Heart right ventricle (tissue), 16 donors: ENCODE measurements around the gene ZFP92. TPM values are rescaled to one million over a fixed set of nuclear protein-coding genes. Genes with fewer than 3 reads are reported as not detected.

Source experiments
- ATAC-seq, 8 donors: fragments of 200-7000 bp; cut with Tn5 transposase; one replicate each; pipeline ENCODE4 v1.9.1; 2020; ENCODE audit warnings: mild to moderate bottlenecking in 8 of 8, moderate library complexity in 8 of 8, moderate number of reproducible peaks in 1 of 8
- DNase-seq, 2 donors: peaks; one replicate each; pipeline ENCODE4 v3.0.0-alpha.2; 2020
- H3K27ac ChIP-seq, 10 donors: fragments of 200-600 bp; sonication (generic) in 2 of 10; one replicate each; pipeline versions ENCODE4 v1.5.0 to v1.8.0; 2020 to 2022; ENCODE audit warnings: mild to moderate bottlenecking in 3 of 10
- H3K27me3 ChIP-seq, 7 donors: fragments of 200-600 bp; one replicate each; pipeline ENCODE4 v1.8.0; 2021 to 2022; ENCODE audit warnings: mild to moderate bottlenecking in 2 of 7
- H3K36me3 ChIP-seq, 9 donors: fragments of 200-600 bp; sonication (generic) in 1 of 9; one replicate each; pipeline versions ENCODE4 v1.5.0 to v1.8.0; 2020 to 2022; ENCODE audit warnings: mild to moderate bottlenecking in 2 of 9
- H3K4me1 ChIP-seq, 9 donors: fragments of 200-600 bp; sonication (generic) in 1 of 9; one replicate each; pipeline versions ENCODE4 v1.5.0 to v1.8.0; 2020 to 2022; ENCODE audit warnings: mild to moderate bottlenecking in 4 of 9
- H3K4me3 ChIP-seq, 10 donors: fragments of 200-600 bp; sonication (generic) in 2 of 10; one replicate each; pipeline versions ENCODE4 v1.5.0 to v1.8.0; 2020 to 2022; ENCODE audit warnings: mild to moderate bottlenecking in 7 of 10, moderate library complexity in 2 of 10
- H3K9me3 ChIP-seq, 11 donors: fragments of 200-600 bp in 10 of 11; sonication (generic) in 2 of 11; one replicate each; pipeline versions ENCODE4 v1.5.0 to v1.8.0; 2013 to 2022; ENCODE audit warnings: mild to moderate bottlenecking in 2 of 11, control low read depth in 1 of 11, moderate library complexity in 1 of 11
- CTCF ChIP-seq, 9 donors: fragments of 200-600 bp; sonication (generic) in 2 of 9; IDR thresholded peaks; one replicate each; pipeline versions ENCODE4 v1.5.0 to v1.8.0; 2021 to 2022; ENCODE audit warnings: antibody characterized with exemption in 9 of 9, mild to moderate bottlenecking in 5 of 9, moderate library complexity in 1 of 9
- WGBS, 2 donors: extraction: QIAGEN DNeasy Blood & Tissue Kit; methylation state at CpG; one replicate each; pipeline ENCODE4 v1.1.7; 2013; ENCODE audit warnings: inconsistent platforms in 1 of 2; 5-methylcytosine and 5-hydroxymethylcytosine counted together
- intact Hi-C, 10 donors: fragments of 100-400 bp; cut with DNase I; formaldehyde crosslinking; loops; one replicate each; pipeline versions ENCODE4 v1.11.1 to v1.14.2; 2022
- polyA plus RNA-seq, 2 donors: library from polyadenylated mRNA; stranded (reverse); fragments of 200-250 nt; gene quantifications; one replicate each; pipeline ENCODE4 v1.2.3, GENCODE V29; 2013
- total RNA-seq, 10 donors: library from RNA; stranded (reverse); fragmentation: NEBNext Ultra II Directional in 3 of 10; extraction: Animal tissue kit (Norgen Biotek cat#: 25700) in 3 of 10; gene quantifications; one replicate each; pipeline versions ENCODE4 v1.2.1 to v1.2.4, GENCODE V29; 2021 to 2023
- donor health status: Arrhythmogenic right ventricular cardiomyopathy.
- donor health status: ischemic (EF 13 %, LVEDD 7.1; RV severe dilation, severe dysfunction).
- donor health status: healthy with polysubstance abuse.
- donor health status: DM: no; HTN: yes; CAD: no.
- donor health status: DM: no; HTN: no; CAD: no.
- donor health status: ischemic (EF 25% LVEDD 6.9; RV normal size, moderate dysfunction).
- donor health status: ischemic (EF 25% LVEDD 5.7; RV mildly dilated, moderate dysfunction).
- donor health status: healthy.
- donor health status: DM: yes; HTN: yes; CAD: no.
- donor health status: Ischemic cardiomyopathy.
- donor health status: ischemic (EF 35%, LVEDD 5.7; RV mildly dilated, moderate dysfunction).
- donor health status: nonischemic (EF 11% LVEDD 7.7; RV severe dilation, severe dysfunction).
- donor health status: DM: yes; HTN: yes; CAD: no.
- donor health status: PGD.
- donor health status: ischemic (EF 29% LVEDD 5.4; RV normal size, mild dysfunction).
- donor health status: nonischemic (EF 23%, LVEDD 6.1; RV moderate dilation, normal function).

Gene ZFP92
- total and polyA plus RNA-seq, 12 donors = 0.17 to 1.6 (median 0.44) TPM

DNA sequence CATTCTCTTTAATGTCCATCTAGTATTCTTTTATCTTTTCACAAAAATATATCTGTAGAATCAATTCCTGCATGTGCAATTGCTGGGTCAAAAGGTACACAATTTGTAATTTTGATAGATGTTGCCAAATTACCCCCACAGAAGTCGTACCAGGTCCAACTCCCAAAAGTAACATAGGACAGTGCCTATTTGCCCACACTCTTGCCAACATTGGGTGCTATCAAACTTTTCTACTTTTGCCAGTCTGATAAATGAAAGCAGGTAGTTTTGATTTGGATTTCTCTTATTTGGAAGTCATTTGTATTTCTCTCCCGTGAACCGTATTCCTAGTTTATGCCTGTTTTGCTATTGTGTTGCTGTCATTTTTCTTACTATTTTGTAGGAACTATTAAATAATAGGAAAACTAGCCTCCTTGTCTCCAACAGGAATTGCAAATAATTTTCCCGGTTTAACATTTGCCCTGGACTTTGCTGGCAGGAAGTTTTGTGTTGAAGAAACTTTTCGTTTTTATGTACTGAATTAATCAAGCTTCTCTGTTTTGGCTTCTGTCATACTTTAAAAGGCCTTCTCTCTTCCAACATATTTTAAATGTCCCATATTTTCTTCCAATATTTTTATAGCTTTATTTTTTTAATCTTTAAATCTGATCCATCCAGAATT is 44.3 kb upstream of the ZFP92 start:
- TF ChIP-seq CTCF (IDR thresholded peaks at IDR 0.05) = no peak
- WGBS, 2 donors = 79 to 88% methylated on average over 5 of the region's 5 CpGs
- no peaks in the 10 kb centered on the region for H3K36me3 ChIP-seq

DNA sequence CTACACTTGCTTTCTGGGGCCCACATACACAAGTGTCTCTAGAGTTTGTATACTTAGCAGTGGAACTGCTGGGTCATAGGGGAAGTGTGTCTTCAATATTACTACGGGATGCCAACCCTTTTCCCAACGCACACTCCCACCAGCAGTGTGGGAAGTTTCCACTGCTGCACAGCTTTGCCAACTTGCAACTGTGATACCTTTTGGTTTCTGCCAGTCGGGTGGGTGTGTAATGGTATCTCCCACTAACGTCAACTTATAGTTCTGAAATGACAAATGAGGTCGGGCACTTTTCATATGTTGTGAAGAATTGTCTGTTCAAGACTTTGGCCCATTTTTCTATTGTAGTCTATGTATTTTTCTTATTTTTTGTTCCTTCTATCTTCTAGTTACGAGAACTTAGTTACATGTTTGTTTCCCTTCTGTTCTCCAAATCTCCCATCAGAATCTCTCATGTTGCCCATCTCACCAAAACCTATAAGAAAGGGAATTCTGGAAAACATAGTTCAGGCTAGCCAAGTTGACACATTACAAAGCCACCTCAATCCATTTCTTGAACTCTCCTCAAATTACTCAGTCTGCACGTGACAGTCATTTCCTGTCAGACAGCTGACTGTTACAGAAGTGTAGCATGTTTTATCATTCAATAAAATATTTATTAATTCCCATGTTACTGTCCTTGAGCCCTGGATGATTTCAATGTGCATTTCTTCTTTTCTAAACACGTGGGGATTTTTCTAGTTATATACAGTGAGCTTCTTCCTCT is 40.8 kb upstream of the ZFP92 start:
- Histone ChIP-seq H3K9me3 (no peaks in the 10 kb centered on the region), H3K4me1 (no peaks in the 10 kb centered on the region), H3K4me3 (no peak overlapping the region), H3K27me3 (peaks cover 0 to 42% (median 0%) of the 10 kb centered on the region in 7 donors), H3K36me3 (no peaks in the 10 kb centered on the region), H3K27ac (no peak overlapping the region)
- DNase-seq = no peak
- TF ChIP-seq CTCF (IDR thresholded peaks at IDR 0.05) = no peak
- intact Hi-C loops = no loop called here
- no peak for ATAC-seq
- 68 to 78% methylated on average over 8 of the region's 8 CpGs for WGBS, 2 donors

More for the DNA sequence above, 44.3 kb upstream of the ZFP92 start:
- Histone ChIP-seq H3K4me1 (no peaks in the 10 kb centered on the region), H3K4me3 (no peak overlapping the region), H3K27me3 (peaks cover 0 to 48% (median 0%) of the 10 kb centered on the region in 7 donors), H3K27ac (no peak overlapping the region), H3K9me3 (no peaks in the 10 kb centered on the region)
- ATAC-seq = no peak
- no peak for DNase-seq
- intact Hi-C loops = no loop called here

DNA sequence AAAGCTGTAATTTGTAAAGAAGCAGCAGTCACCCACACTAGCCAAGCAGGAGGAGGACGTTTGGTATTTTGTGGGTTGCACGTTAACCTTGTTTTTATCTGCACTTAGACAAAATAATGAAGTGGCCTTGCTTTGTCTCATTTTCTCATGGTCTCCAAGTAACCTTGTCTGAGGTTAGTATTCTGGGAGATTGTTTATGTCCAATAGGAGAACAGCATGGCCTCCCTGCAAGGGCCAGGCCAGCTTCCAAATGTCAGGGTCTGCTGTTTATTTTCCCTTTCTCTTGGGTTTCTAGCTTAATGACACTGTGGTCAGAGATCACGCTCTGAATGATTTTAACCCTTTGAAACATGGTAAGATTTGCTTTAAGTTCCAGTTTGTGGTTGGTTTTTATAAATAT is 40.0 kb upstream of the ZFP92 start:
- Histone ChIP-seq H3K4me1 (no peaks in the 10 kb centered on the region), H3K27me3 (peaks cover 0 to 48% (median 0%) of the 10 kb centered on the region in 7 donors), H3K4me3 (no peak overlapping the region), H3K36me3 (no peaks in the 10 kb centered on the region), H3K9me3 (no peaks in the 10 kb centered on the region), H3K27ac (no peak overlapping the region)
- no peak for TF ChIP-seq CTCF (IDR thresholded peaks at IDR 0.05)
- DNase-seq = no peak
- intact Hi-C loops = no loop called here
- no peak for ATAC-seq
- 50 to 59% methylated on average over 3 of the region's 3 CpGs for WGBS, 2 donors

- Histone ChIP-seq H3K36me3 (no peaks in the 10 kb centered on the region), H3K4me1 (no peaks in the 10 kb centered on the region), H3K9me3 (peaks cover 0 to 9% (median 0%) of the 10 kb centered on the region in 11 donors), H3K27ac (no peak overlapping the region), H3K27me3 (peaks cover 0 to 48% (median 0%) of the 10 kb centered on the region in 7 donors), H3K4me3 (no peak overlapping the region)
- ATAC-seq (no peak), DNase-seq (no peak)
- intact Hi-C loops = no loop called here
- no peak for TF ChIP-seq CTCF (IDR thresholded peaks at IDR 0.05)
Observed at GRCh38 chrX:153372949-153373348, 38.3 kb upstream of the ZFP92 start.
